HEK293 (cell line): ENCODE measurements around the gene OR6V1.

Experiments
- CTCF ChIA-PET: fragments of 350-600 bp; formaldehyde crosslinking; extraction: SDS; loops from one replicate; lab custom pipeline; 2021; ENCODE audit warnings: antibody characterized with exemption; lab: Yijun Ruan, JAX
- POLR2A ChIA-PET: fragments of 300-600 bp; formaldehyde crosslinking; extraction: SDS; loops from one replicate; lab custom pipeline; 2020; ENCODE audit warnings: antibody characterized with exemption, inconsistent platforms; lab: Yijun Ruan, JAX
- H3K27ac ChIP-seq: fragments of 200-500 bp; sonication (Bioruptor generic); 2 replicates; pipeline ENCODE4 v1.5.1; 2014; ENCODE audit warnings: low read depth, low read length, control low read depth, inconsistent platforms; ENCODE audit errors: extremely low read depth
- H3K36me3 ChIP-seq, 2 experiments: fragments of 200-500 bp in 1 of 2; sonication (Bioruptor generic) in 1 of 2; 1 replicate in 1 of 2; 2 replicates in 1 of 2; pipeline ENCODE4 v1.5.1; 2014 to 2017; ENCODE audit warnings: inconsistent platforms in 2 of 2, low read length in 2 of 2; ENCODE audit not compliant: control insufficient read depth in 2 of 2, insufficient read depth in 1 of 2
- H3K4me1 ChIP-seq: fragments of 200-500 bp; sonication (Bioruptor generic); 2 replicates; pipeline ENCODE4 v1.5.1; 2014; ENCODE audit warnings: mild to moderate bottlenecking, low read length, inconsistent platforms; ENCODE audit not compliant: control insufficient read depth, insufficient read depth
- H3K4me3 ChIP-seq: 2 replicates; pipeline ENCODE4 v1.5.1; 2011; ENCODE audit warnings: low read depth, mild to moderate bottlenecking, control low read depth, low read length, moderate library complexity
- H3K9me3 ChIP-seq: fragments of 200-500 bp; sonication (Bioruptor generic); 2 replicates; pipeline ENCODE4 v1.5.1; 2014; ENCODE audit warnings: low read depth, low read length, inconsistent platforms; ENCODE audit not compliant: control insufficient read depth, insufficient read depth
- GLIS1 ChIP-seq: fragments of 450-650 bp; formaldehyde crosslinking; IDR thresholded peaks from 2 replicates; pipeline ENCODE4 v1.5.1; 2016; ENCODE audit warnings: missing biosample characterization, missing genetic modification characterization
- KLF16 ChIP-seq: fragments of 450-650 bp; formaldehyde crosslinking; IDR thresholded peaks from 2 replicates; pipeline ENCODE4 v1.5.1; 2017; ENCODE audit warnings: missing biosample characterization, missing genetic modification characterization
- MZF1 ChIP-seq: fragments of 450-650 bp; formaldehyde crosslinking; IDR thresholded peaks from 2 replicates; pipeline ENCODE4 v1.5.1; 2017; ENCODE audit warnings: missing biosample characterization, missing genetic modification characterization, borderline replicate concordance
- PBX3 ChIP-seq: sonication (generic); formaldehyde crosslinking; IDR thresholded peaks from 2 replicates; pipeline ENCODE4 v1.8.1; 2022; ENCODE audit warnings: mild to moderate bottlenecking, moderate library complexity, missing genetic modification reagents
- TCF7L2 ChIP-seq: IDR thresholded peaks from 2 replicates; pipeline ENCODE4 v1.6.1; 2011; ENCODE audit warnings: low read depth, mild to moderate bottlenecking, inconsistent platforms, low read length, moderate library complexity, borderline replicate concordance
- ZBTB10 ChIP-seq: fragments of 450-650 bp; formaldehyde crosslinking; IDR thresholded peaks from 2 replicates; pipeline ENCODE4 v1.5.1; 2016; ENCODE audit warnings: missing biosample characterization, missing genetic modification characterization
- ZBTB17 ChIP-seq: fragments of 450-650 bp; formaldehyde crosslinking; IDR thresholded peaks from 2 replicates; pipeline ENCODE4 v1.5.1; 2016; ENCODE audit warnings: missing biosample characterization, missing genetic modification characterization
- ZNF121 ChIP-seq: fragments of 450-650 bp; formaldehyde crosslinking; IDR thresholded peaks from 2 replicates; pipeline ENCODE4 v1.5.1; 2016; ENCODE audit warnings: missing biosample characterization, missing genetic modification characterization
- ZNF169 ChIP-seq: fragments of 450-650 bp; formaldehyde crosslinking; IDR thresholded peaks from 2 replicates; pipeline ENCODE4 v1.5.1; 2016; ENCODE audit warnings: missing biosample characterization, missing genetic modification characterization
- ZNF19 ChIP-seq: fragments of 450-650 bp; formaldehyde crosslinking; IDR thresholded peaks from 2 replicates; pipeline ENCODE4; 2016; ENCODE audit warnings: missing biosample characterization, missing genetic modification characterization, low read depth
- ZNF2 ChIP-seq: fragments of 450-650 bp; formaldehyde crosslinking; IDR thresholded peaks from 2 replicates; pipeline ENCODE4 v1.5.1; 2016; ENCODE audit warnings: missing biosample characterization, missing genetic modification characterization
- ZNF266 ChIP-seq: fragments of 450-650 bp; formaldehyde crosslinking; IDR thresholded peaks from 2 replicates; pipeline ENCODE4 v1.5.1; 2016; ENCODE audit warnings: missing biosample characterization, missing genetic modification characterization, low read depth
- ZNF311 ChIP-seq: fragments of 450-650 bp; formaldehyde crosslinking; IDR thresholded peaks from 2 replicates; pipeline ENCODE4 v1.5.1; 2017; ENCODE audit warnings: missing biosample characterization, missing genetic modification characterization, borderline replicate concordance
- ZNF366 ChIP-seq: fragments of 450-650 bp; formaldehyde crosslinking; conservative IDR thresholded peaks from 2 replicates; pipeline ENCODE4 v1.5.1; 2016; ENCODE audit warnings: missing biosample characterization, missing genetic modification characterization
- ZNF423 ChIP-seq: fragments of 450-650 bp; formaldehyde crosslinking; IDR thresholded peaks from 2 replicates; pipeline ENCODE4 v1.5.1; 2016; ENCODE audit warnings: missing biosample characterization, missing genetic modification characterization
- ZNF473 ChIP-seq: fragments of 450-650 bp; formaldehyde crosslinking; IDR thresholded peaks from 2 replicates; pipeline ENCODE4 v1.5.1; 2017; ENCODE audit warnings: missing biosample characterization, missing genetic modification characterization
- ZNF501 ChIP-seq: fragments of 450-650 bp; formaldehyde crosslinking; IDR thresholded peaks from 2 replicates; pipeline ENCODE4 v1.5.1; 2016; ENCODE audit warnings: missing biosample characterization, missing genetic modification characterization
- ZNF530 ChIP-seq: fragments of 450-650 bp; formaldehyde crosslinking; IDR thresholded peaks from 2 replicates; pipeline ENCODE4 v1.5.1; 2016; ENCODE audit warnings: low read depth, missing biosample characterization, missing genetic modification characterization
- ZNF555 ChIP-seq: fragments of 450-650 bp; formaldehyde crosslinking; conservative IDR thresholded peaks from 2 replicates; pipeline ENCODE4 v1.5.1; 2017; ENCODE audit warnings: missing biosample characterization, mild to moderate bottlenecking, missing genetic modification characterization, inconsistent platforms
- ZNF623 ChIP-seq: fragments of 450-650 bp; formaldehyde crosslinking; IDR thresholded peaks from 2 replicates; pipeline ENCODE4 v1.5.1; 2016; ENCODE audit warnings: missing biosample characterization, missing genetic modification characterization
- ZNF629 ChIP-seq: fragments of 450-650 bp; formaldehyde crosslinking; IDR thresholded peaks from 2 replicates; pipeline ENCODE4 v1.5.1; 2017; ENCODE audit warnings: missing biosample characterization, missing genetic modification characterization
- ZNF704 ChIP-seq: fragments of 450-650 bp; formaldehyde crosslinking; IDR thresholded peaks from 2 replicates; pipeline ENCODE4 v1.5.1; 2016; ENCODE audit warnings: missing biosample characterization, missing genetic modification characterization
- ZSCAN18 ChIP-seq: fragments of 450-650 bp; formaldehyde crosslinking; IDR thresholded peaks from 2 replicates; pipeline ENCODE4 v1.5.1; 2016; ENCODE audit warnings: missing biosample characterization, missing genetic modification characterization
- ZSCAN30 ChIP-seq: fragments of 450-650 bp; IDR thresholded peaks from 2 replicates; pipeline ENCODE4 v1.5.1; 2018; ENCODE audit warnings: missing biosample characterization, mild to moderate bottlenecking, missing genetic modification characterization, moderate library complexity

OR6V1 gene

GRCh38 chr7:143012001-143012400, 40.1 kb upstream of the OR6V1 start:
- Histone ChIP-seq H3K36me3 (no peaks in the 10 kb centered on the region), H3K27ac (no peak overlapping the region), H3K4me3 (no peak overlapping the region), H3K9me3 (no peaks in the 10 kb centered on the region), H3K4me1 (no peaks in the 10 kb centered on the region)
- ChIA-PET CTCF (interaction anchor here (0.6 to 1.1 kb wide), 3 partner anchors 26 to 203 kb away, joined by 3 to 8 read pairs (median 4); no protein-coding TSS in a partner anchor), POLR2A (no interaction called here)
- no peak for TF ChIP-seq KLF16 (tag by site-specific recombination)
- TF ChIP-seq ZNF366 (tag by site-specific recombination), result no peak
- no peak for TF ChIP-seq ZNF19 (tag by site-specific recombination)
- no peak for TF ChIP-seq ZNF311 (tag by site-specific recombination)
- TF ChIP-seq ZNF423 (tag by site-specific recombination), result no peak
- no peak for TF ChIP-seq ZBTB17 (tag by site-specific recombination)

DNA sequence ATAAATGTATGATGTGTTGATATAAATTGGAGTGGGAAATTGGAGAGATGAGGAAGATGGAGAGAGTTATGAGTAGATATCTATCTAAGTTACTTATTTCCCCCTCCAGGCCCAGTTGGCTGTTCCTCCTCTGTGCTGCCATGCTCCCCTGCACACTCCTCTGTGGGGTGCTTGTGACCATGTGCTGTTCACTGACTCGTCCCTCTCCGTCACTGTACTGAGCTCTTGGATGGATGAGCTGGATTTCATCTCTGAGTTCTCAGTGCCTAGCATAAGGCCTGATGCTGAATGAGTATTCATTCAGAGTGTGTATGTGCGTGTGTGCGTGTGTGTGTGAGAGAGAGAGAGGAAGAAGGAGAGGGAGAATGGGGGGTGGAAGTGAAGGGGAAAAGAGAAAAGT, 39.7 kb upstream of the OR6V1 start:
- Histone ChIP-seq H3K9me3 (no peaks in the 10 kb centered on the region), H3K4me1 (no peaks in the 10 kb centered on the region), H3K4me3 (no peak overlapping the region), H3K27ac (no peak overlapping the region), H3K36me3 (no peaks in the 10 kb centered on the region)
- ChIA-PET CTCF (interaction anchor here (0.6 to 1.1 kb wide), 3 partner anchors 25 to 203 kb away, joined by 3 to 8 read pairs (median 4); no protein-coding TSS in a partner anchor), POLR2A (no interaction called here)
- TF ChIP-seq ZNF121 (no peak), ZNF266 (tag by site-specific recombination) (no peak)

GRCh38 chr7:143013473-143013872, 38.7 kb upstream of the OR6V1 start:
- no peaks in the 10 kb centered on the region for H3K36me3 ChIP-seq
- TF ChIP-seq TCF7L2 (no peak), ZNF473 (no peak), ZSCAN18 (no peak), ZNF501 (tag by site-specific recombination) (no peak), ZNF169 (tag by site-specific recombination) (no peak), ZNF2 (tag by site-specific recombination) (no peak), ZNF623 (tag by site-specific recombination) (no peak), PBX3 (no peak), ZBTB10 (no peak), ZNF530 (no peak), ZNF704 (tag by site-specific recombination) (no peak), GLIS1 (tag by site-specific recombination) (no peak), ZSCAN30 (no peak), MZF1 (tag by site-specific recombination) (no peak), ZNF629 (tag by site-specific recombination) (no peak), ZNF555 (tag by site-specific recombination) (no peak)
- ChIA-PET POLR2A (no interaction called here), CTCF (interaction anchor here (0.9 to 2.2 kb wide), 3 partner anchors 10 to 202 kb away, joined by 3 to 14 read pairs (median 4); no protein-coding TSS in a partner anchor)
- H3K27ac ChIP-seq, result no peak overlapping the region
- H3K9me3 ChIP-seq, result no peaks in the 10 kb centered on the region
- H3K4me3 ChIP-seq, result no peak overlapping the region
- no peaks in the 10 kb centered on the region for H3K4me1 ChIP-seq
